Suprapubic skin (tissue), 4 donors: ENCODE measurements around the gene PRR36. TPM values are rescaled to one million over a fixed set of nuclear protein-coding genes. Genes with fewer than 3 reads are reported as not detected.

ENCODE experiments used
- DNase-seq, 2 donors: peaks; one replicate each; pipeline ENCODE4 v3.0.0-alpha.2; 2019; ENCODE audit warnings: low spot score in 2 of 2
- H3K27ac ChIP-seq: fragments of 200-600 bp; sonication (generic); one replicate; pipeline ENCODE4 v1.5.1; 2019
- H3K27me3 ChIP-seq: fragments of 200-600 bp; sonication (generic); one replicate; pipeline ENCODE4 v1.5.1; 2019
- H3K36me3 ChIP-seq: fragments of 200-600 bp; sonication (generic); one replicate; pipeline ENCODE4 v1.5.1; 2019
- H3K4me1 ChIP-seq: fragments of 200-600 bp; sonication (generic); one replicate; pipeline ENCODE4 v1.5.1; 2019
- H3K4me3 ChIP-seq: fragments of 200-600 bp; sonication (generic); one replicate; pipeline ENCODE4 v1.5.1; 2019; ENCODE audit warnings: mild to moderate bottlenecking
- H3K9me3 ChIP-seq: fragments of 200-600 bp; sonication (generic); one replicate; pipeline ENCODE4 v1.5.1; 2019
- CTCF ChIP-seq, 2 donors: fragments of 200-600 bp in 1 of 2; fragments of 450-650 bp in 1 of 2; sonication (generic) in 1 of 2; IDR thresholded peaks; one replicate each; pipeline ENCODE4 v1.5.1; 2016 to 2019; ENCODE audit warnings: antibody characterized with exemption in 2 of 2, mild to moderate bottlenecking in 1 of 2, moderate library complexity in 1 of 2
- EP300 ChIP-seq: sonication (generic); formaldehyde crosslinking; IDR thresholded peaks from one replicate; pipeline ENCODE4 v1.6.1; 2017; ENCODE audit warnings: antibody characterized with exemption
- POLR2A ChIP-seq, 2 donors: fragments of 450-650 bp; IDR thresholded peaks; one replicate each; pipeline ENCODE4 v1.6.1; 2017; ENCODE audit warnings: antibody characterized with exemption in 2 of 2, mild to moderate bottlenecking in 2 of 2, moderate library complexity in 2 of 2
- POLR2AphosphoS5 ChIP-seq, 3 donors: sonication (generic); formaldehyde crosslinking; IDR thresholded peaks; one replicate each; pipeline ENCODE4 v1.6.1; 2017; ENCODE audit warnings: antibody characterized with exemption in 3 of 3
- WGBS: methylation state at CpG from one replicate; pipeline ENCODE4 v1.1.5; 2018; 5-methylcytosine and 5-hydroxymethylcytosine counted together
- total RNA-seq, 4 donors: library from RNA; depleted of rRNA; stranded (reverse); fragments of >200 nt; gene quantifications; one replicate each; pipeline ENCODE4 v1.1.0, GENCODE V29; 2016

The PRR36 gene
- total RNA-seq, 4 donors from 2014 or later, result 0.26 to 1.1 (median 0.74) TPM

GRCh38 chr19:7912144-7912696, 38.0 kb upstream of the PRR36 start:
- WGBS, result 92% methylated on average over 16 of the region's 31 CpGs
- Histone ChIP-seq H3K4me3 (no peak overlapping the region), H3K9me3 (no peaks in the 10 kb centered on the region), H3K27me3 (peaks cover 31% of the 10 kb centered on the region), H3K4me1 (peaks cover 42% of the 10 kb centered on the region), H3K27ac (no peak overlapping the region), H3K36me3 (peaks cover 46% of the 10 kb centered on the region)
- TF ChIP-seq POLR2A (IDR thresholded peaks at IDR 0.05) (no peak), CTCF (IDR thresholded peaks at IDR 0.05) (no peak), POLR2AphosphoS5 (IDR thresholded peaks at IDR 0.05) (no peak), EP300 (no peak)
- DNase-seq, result no peak

GRCh38 chr19:7911508-7912143, 37.4 kb upstream of the PRR36 start:
- Histone ChIP-seq H3K36me3 (peaks cover 46% of the 10 kb centered on the region), H3K4me3 (no peak overlapping the region), H3K27ac (no peak overlapping the region), H3K9me3 (no peaks in the 10 kb centered on the region), H3K27me3 (peaks cover 25% of the 10 kb centered on the region), H3K4me1 (peaks cover 42% of the 10 kb centered on the region)
- TF ChIP-seq CTCF (IDR thresholded peaks at IDR 0.05) (no peak), EP300 (no peak), POLR2A (IDR thresholded peaks at IDR 0.05) (no peak), POLR2AphosphoS5 (IDR thresholded peaks at IDR 0.05) (no peak)
- peak in 1 of 2 donors; percentile 58 for DNase-seq
- WGBS, result 90% methylated on average over 2 of the region's 18 CpGs

- DNase-seq, result peak in 1 of 2 donors; percentile 60
- Histone ChIP-seq H3K9me3 (no peaks in the 10 kb centered on the region), H3K4me3 (no peak overlapping the region), H3K27me3 (peaks cover 14% of the 10 kb centered on the region), H3K36me3 (peaks cover 51% of the 10 kb centered on the region), H3K4me1 (peaks cover 42% of the 10 kb centered on the region), H3K27ac (no peak overlapping the region)
- WGBS, result 100% methylated on average over 10 of the region's 54 CpGs
- TF ChIP-seq POLR2A (IDR thresholded peaks at IDR 0.05) (no peak), CTCF (IDR thresholded peaks at IDR 0.05) (no peak), POLR2AphosphoS5 (IDR thresholded peaks at IDR 0.05) (no peak)
Measured at GRCh38 chr19:7910321-7911161, 36.4 kb upstream of the PRR36 start.

- Histone ChIP-seq H3K4me1 (peaks cover 50% of the 10 kb centered on the region), H3K36me3 (peaks cover 51% of the 10 kb centered on the region), H3K4me3 (no peak overlapping the region), H3K9me3 (no peaks in the 10 kb centered on the region), H3K27ac (no peak overlapping the region), H3K27me3 (peaks cover 4% of the 10 kb centered on the region)
- TF ChIP-seq POLR2A (IDR thresholded peaks at IDR 0.05) (no peak), POLR2AphosphoS5 (IDR thresholded peaks at IDR 0.05) (no peak), EP300 (no peak), CTCF (IDR thresholded peaks at IDR 0.05) (no peak)
- peak in 1 of 2 donors; percentile 58 for DNase-seq
- 91% methylated on average over 12 of the region's 21 CpGs for WGBS
Measured at GRCh38 chr19:7909471-7910067, 35.4 kb upstream of the PRR36 start.
